Epithelial cell of esophagus (primary cell): ENCODE data around the gene PTPRK.

Experiments used
- DNase-seq: peaks from one replicate; pipeline ENCODE4 v3.0.0; 2010; ENCODE audit warnings: low read depth
- H3K4me3 ChIP-seq: 2 replicates; pipeline ENCODE4 v1.5.1; 2011; ENCODE audit warnings: mild to moderate bottlenecking, low read length, control low read depth
- TF ChIP-seq, protein P1 (sequence below): IDR thresholded peaks from 2 replicates; pipeline ENCODE4 v1.5.1; 2011; ENCODE audit warnings: low read depth, mild to moderate bottlenecking, low read length, control low read depth, inconsistent platforms; ENCODE audit not compliant: insufficient read depth; ENCODE audit errors: missing control alignments

PTPRK gene

GRCh38 chr6:128144320-128144719 lies 376.1 kb downstream of the PTPRK start:
- no peak for DNase-seq
- H3K4me3 ChIP-seq = no peak overlapping the region

GRCh38 chr6:128141932-128142331 lies 378.5 kb downstream of the PTPRK start:
- TF ChIP-seq, protein P1, sequence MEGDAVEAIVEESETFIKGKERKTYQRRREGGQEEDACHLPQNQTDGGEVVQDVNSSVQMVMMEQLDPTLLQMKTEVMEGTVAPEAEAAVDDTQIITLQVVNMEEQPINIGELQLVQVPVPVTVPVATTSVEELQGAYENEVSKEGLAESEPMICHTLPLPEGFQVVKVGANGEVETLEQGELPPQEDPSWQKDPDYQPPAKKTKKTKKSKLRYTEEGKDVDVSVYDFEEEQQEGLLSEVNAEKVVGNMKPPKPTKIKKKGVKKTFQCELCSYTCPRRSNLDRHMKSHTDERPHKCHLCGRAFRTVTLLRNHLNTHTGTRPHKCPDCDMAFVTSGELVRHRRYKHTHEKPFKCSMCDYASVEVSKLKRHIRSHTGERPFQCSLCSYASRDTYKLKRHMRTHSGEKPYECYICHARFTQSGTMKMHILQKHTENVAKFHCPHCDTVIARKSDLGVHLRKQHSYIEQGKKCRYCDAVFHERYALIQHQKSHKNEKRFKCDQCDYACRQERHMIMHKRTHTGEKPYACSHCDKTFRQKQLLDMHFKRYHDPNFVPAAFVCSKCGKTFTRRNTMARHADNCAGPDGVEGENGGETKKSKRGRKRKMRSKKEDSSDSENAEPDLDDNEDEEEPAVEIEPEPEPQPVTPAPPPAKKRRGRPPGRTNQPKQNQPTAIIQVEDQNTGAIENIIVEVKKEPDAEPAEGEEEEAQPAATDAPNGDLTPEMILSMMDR = no peak
- no peak for DNase-seq
- no peak overlapping the region for H3K4me3 ChIP-seq

More at GRCh38 chr6:128144320-128144719, 376.1 kb downstream of the PTPRK start:
- TF ChIP-seq, protein P1 = no peak

- peak; percentile 63 for DNase-seq
- H3K4me3 ChIP-seq = no peak overlapping the region
- TF ChIP-seq, protein P1 = no peak
These were observed 380.9 kb downstream of the PTPRK start for GRCh38 chr6:128139519-128139918.

DNA sequence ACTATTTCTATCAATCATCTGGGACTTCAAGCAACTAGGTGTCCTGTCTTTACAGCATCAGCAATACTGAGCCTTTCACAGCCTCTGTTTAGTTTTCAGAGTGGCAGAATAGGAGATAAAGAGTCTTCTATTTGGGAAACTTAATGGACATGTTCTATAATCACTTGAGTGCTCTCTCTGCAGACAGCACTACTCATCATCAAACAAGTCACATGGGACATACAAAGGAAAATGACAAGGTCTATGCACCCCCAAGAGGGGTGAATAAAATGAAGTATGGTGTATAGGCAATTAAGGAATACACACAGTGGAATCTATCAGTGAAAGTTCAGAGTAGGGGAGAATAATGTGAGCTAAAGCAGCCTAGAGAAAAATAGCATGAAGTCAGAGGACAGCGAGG lies 381.7 kb downstream of the PTPRK start:
- TF ChIP-seq, protein P1 = no peak
- DNase-seq = no peak
- H3K4me3 ChIP-seq = no peak overlapping the region

- no peak overlapping the region for H3K4me3 ChIP-seq
- TF ChIP-seq, protein P1 = no peak
- peak; percentile 29 for DNase-seq
These were observed 385.1 kb downstream of the PTPRK start for GRCh38 chr6:128135325-128135724.

DNA sequence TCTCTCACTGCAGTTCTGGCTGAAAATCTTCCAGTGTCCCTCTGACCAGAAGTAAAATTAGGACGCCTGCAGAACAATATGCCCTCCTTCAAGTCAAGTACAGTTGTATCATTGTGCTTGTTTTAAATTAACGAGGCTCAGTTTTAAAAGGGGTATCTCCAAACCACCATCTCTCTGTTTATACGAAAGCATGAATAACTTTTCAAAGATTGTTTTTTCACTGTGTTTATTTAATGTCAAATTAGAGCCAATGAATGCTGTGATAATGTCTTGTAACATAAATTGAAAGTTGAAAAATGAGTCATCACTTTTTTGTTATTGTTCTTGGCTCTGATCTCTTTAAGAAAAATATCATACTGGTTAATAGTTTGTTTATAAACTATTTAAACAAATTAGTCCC lies 388.8 kb downstream of the PTPRK start:
- TF ChIP-seq, protein P1 = no peak
- no peak for DNase-seq
- H3K4me3 ChIP-seq = no peak overlapping the region

DNA sequence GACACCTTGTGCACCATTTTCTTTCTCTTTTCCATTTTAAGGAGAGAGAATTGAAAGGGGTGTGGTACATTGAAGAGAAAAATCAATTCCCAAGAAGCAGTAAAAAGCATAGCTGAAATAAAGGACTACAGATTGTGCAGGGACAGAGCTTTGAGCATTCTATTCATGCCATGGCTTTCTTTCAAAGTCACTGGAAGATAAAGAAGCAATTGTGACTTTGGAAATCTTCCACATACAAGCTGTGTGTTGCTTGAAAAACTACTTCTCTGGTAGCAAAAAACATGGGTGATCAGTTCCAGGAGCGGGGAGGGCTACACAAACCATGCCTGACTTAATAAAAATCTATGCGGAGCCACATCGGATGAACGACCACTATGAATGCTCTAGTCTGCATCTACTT lies 389.4 kb downstream of the PTPRK start:
- H3K4me3 ChIP-seq = no peak overlapping the region
- DNase-seq = no peak
- TF ChIP-seq, protein P1 = no peak
